Measurements from ENCODE around the gene CPED1.

GRCh38 chr7:121084748-121085336 is 96.3 kb downstream of the CPED1 start:
- TF ChIP-seq TSHZ2 (CRISPR knock-in tag; IDR thresholded peaks at IDR 0.05) (no peak), CREB5 (CRISPR knock-in tag; IDR thresholded peaks at IDR 0.05; ENCODE audit: low read depth) (no peak), GLIS3 (CRISPR knock-in tag; IDR thresholded peaks at IDR 0.05) (no peak)

Measured in SK-N-SH treated with all-trans-retinoic acid at 6 μM for 48 hours (cell line).